HG03135 (cell line): ENCODE measurements around the gene CYTH2.

Experiments used
- ATAC-seq: cut with Tn5 transposase; IDR thresholded peaks from one replicate; pipeline ENCODE4 v1.9.1; 2021; ENCODE audit warnings: mild to moderate bottlenecking, moderate library complexity; ENCODE audit not compliant: unreplicated experiment

Gene CYTH2

DNA sequence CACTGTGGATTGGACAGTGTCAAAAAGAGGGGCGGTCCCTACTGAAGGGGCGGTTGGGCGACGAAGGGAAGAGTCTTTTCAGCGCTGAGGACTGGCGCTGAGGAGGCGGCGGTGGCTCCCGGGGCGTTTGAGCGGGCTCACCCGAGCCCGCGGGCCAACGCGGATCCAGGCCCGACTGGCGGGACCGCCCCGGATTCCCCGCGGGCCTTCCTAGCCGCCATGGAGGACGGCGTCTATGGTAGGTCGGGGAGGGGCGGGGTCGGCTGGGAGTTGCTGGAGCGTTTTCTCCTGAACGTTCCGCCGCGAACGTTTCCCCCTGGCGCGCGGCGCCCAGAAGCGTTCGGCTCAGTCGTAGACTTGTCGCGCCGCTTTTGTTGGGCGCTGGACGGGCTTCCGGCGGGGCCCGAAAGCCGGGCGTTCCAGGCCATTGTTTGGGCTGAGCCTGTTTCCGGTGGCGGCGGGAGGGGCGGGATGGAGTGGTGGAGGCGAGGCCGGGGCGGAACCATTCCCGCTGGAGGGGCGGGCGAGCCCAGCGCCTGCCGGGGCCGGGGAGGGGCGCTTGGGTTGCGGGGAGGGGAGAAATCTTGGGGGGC, at the start of gene CYTH2:
Gene CYTH2 (plus strand): TSS at position 81 of the 593 bp plus-strand sequence. CDS start 139 bp downstream, at position 220.
- ATAC-seq = peak; percentile 26

GRCh38 chr19:48421548-48421947, 47.6 kb upstream of the CYTH2 start:
- ATAC-seq = no peak

GRCh38 chr19:48424694-48425219, 44.4 kb upstream of the CYTH2 start:
- no peak for ATAC-seq

DNA sequence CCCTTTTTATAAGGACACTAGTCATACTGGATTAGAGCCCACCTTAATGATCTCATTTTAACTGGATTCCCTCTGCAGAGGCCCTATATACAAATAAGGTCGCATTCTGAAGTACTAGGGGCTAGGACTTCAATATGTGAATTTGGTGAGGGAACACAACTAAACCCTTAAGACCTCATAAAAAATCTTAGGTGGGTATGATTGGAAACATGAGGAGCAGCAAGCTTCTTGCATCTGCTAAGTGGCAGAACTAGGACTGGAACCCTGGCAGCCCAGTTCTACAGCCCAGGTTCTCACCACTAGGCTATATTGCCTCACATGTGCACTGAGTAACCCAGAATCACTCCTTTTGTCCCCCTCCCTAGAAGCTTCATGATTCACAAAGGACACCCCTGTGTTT, 40.5 kb upstream of the CYTH2 start:
- no peak for ATAC-seq

GRCh38 chr19:48433337-48433736, 35.8 kb upstream of the CYTH2 start:
- ATAC-seq = no peak

GRCh38 chr19:48436586-48436985, 32.6 kb upstream of the CYTH2 start:
- no peak for ATAC-seq

GRCh38 chr19:48441360-48442050, 27.7 kb upstream of the CYTH2 start:
- ATAC-seq = no peak

GRCh38 chr19:48442116-48443035, 26.8 kb upstream of the CYTH2 start:
- ATAC-seq = no peak

GRCh38 chr19:48443256-48443655, 25.9 kb upstream of the CYTH2 start:
- ATAC-seq = no peak

GRCh38 chr19:48443731-48444128, 25.4 kb upstream of the CYTH2 start:
- ATAC-seq = no peak

GRCh38 chr19:48444129-48444935, 24.8 kb upstream of the CYTH2 start:
- no peak for ATAC-seq

- ATAC-seq = no peak
Observed at GRCh38 chr19:48444936-48445200, 24.3 kb upstream of the CYTH2 start.

DNA sequence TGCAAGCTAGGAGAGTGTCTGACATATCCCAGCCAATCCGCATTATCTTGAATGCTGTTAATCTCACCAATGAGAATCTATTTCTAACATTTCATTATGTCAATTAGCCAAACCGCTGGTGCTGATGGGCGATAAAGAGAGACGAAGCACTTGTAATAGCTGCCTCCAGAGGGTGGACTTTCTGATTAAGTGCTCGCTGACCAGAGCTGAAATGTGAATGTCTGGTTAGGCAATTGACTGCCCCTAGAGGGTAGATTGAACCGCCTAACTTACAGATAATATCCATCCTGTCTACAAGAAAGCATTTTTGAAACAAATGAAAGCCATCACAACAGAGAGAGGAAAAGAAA, 23.9 kb upstream of the CYTH2 start:
- ATAC-seq = peak; percentile 32

DNA sequence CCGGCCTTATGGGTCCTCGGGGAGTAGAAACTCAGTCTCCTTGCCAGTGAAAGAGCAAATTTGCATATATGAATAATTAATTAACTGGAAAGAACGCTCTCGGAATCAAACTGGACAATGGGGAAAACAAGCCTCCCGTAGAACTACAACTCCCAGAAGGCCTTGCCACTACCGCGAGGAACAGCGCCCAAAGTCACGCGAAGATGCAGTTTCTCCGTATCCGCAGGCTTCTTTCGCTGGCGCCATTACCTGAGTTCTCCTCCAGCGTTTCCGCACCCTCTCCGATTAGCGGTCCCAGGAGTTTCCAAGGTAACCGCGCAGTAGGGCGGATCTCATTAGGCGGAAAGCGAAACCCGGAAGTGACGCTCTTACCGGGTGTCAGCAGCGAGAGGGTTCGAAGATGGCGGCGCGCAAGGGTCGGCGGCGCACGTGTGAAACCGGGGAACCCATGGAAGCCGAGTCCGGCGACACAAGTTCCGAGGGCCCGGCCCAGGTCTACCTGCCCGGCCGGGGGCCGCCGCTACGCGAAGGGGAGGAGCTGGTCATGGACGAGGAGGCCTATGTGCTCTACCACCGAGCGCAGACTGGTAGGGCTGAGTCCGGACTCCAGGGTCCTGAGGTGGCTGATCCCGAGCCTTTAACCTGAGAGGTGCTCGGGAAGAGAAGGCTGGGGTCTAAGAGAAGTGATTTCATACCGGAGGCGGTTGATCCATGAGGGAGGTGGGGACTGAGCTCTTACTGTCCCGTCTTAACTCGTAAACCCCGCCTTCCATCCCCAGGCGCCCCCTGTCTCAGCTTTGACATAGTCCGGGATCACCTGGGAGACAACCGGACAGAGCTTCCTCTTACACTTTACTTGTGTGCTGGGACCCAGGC, 23.3 kb upstream of the CYTH2 start, which contains the start of gene GRWD1:
Gene GRWD1 (plus strand): TSS at position 378 of the 876 bp plus-strand sequence. CDS start 23 bp downstream, at position 401.
- peak; percentile 86 for ATAC-seq

DNA sequence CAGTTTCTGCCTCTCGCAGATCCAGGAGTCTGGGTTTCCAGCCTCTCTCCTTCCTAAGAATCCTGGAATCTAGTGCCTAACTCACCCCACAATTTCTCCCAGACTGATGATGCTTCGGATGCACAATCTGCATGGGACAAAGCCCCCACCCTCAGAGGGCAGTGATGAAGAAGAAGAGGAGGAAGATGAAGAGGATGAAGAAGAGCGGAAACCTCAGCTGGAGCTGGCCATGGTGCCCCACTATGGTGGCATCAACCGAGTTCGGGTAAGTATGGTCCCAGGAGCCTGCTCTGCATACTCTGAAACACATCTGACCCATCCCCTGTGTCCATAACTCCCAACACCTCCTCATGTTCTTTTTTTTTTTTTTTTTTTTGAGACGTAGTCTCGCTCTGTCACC, 22.6 kb upstream of the CYTH2 start:
- ATAC-seq = no peak

- ATAC-seq = no peak
Observed at GRCh38 chr19:48448563-48448962, 20.6 kb upstream of the CYTH2 start.

DNA sequence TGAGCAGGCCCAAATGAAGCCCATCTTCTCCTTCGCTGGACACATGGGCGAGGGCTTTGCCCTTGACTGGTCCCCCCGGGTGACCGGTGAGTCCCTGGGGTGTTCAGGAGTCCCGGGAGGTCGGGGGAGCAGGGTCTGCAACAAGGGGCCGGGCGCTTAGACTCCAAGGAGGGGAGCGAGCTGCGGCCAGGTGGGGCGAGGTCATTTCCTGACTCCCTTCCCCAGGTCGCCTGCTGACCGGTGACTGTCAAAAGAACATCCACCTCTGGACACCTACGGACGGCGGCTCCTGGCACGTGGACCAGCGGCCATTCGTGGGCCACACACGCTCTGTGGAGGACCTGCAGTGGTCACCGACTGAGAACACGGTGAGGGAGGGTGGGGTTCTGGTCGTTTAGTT, 18.7 kb upstream of the CYTH2 start:
- no peak for ATAC-seq

DNA sequence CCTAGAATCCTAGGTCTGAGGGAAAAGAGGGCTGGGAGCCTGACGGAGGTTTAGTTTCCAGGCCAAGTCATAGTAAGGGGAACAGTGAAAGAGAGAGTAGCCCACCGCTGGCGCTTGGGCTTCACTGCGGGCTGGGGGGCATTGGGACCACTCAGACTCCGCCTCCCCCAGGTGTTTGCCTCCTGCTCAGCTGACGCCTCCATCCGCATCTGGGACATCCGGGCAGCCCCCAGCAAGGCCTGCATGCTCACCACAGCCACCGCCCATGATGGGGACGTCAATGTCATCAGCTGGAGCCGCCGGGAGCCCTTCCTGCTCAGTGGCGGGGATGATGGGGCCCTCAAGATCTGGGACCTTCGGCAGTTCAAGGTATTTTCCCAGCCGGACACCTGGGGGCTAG, 18.3 kb upstream of the CYTH2 start:
- ATAC-seq = no peak

DNA sequence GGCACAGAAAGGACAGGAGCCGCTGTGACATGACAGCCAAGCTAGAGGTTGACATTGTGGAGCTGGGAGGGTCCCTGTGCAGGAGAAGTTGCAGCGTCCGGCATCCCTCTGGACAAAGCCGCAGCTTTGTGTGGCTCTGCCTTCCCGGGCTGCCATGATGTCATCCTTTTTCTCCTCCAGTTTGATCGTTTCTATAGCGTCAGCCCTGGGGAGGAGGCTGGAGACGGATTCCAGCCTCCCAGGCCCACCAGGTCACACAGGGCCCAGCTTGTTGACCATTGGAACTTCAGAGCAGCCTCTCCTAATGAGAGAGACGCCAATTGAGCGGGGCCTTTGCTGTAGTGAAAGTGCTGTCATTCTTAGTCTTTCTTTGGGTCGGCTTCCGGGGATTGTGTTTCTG, 17.5 kb upstream of the CYTH2 start:
- ATAC-seq = no peak
